Lower leg skin (tissue), 3 donors: ENCODE data around the gene PMFBP1.

Experiments used
- POLR2A ChIP-seq, 2 donors: fragments of 450-650 bp; IDR thresholded peaks; one replicate each; pipeline ENCODE4 v1.6.1; 2016 to 2017; ENCODE audit warnings: antibody characterized with exemption in 2 of 2, mild to moderate bottlenecking in 1 of 2, moderate library complexity in 1 of 2
- TF ChIP-seq, protein P1 (sequence below), 3 donors: fragments of 450-650 bp; IDR thresholded peaks; one replicate each; pipeline ENCODE4 v1.5.1; 2016; ENCODE audit warnings: antibody characterized with exemption in 3 of 3, mild to moderate bottlenecking in 3 of 3, moderate library complexity in 2 of 3

- TF ChIP-seq, protein P1, sequence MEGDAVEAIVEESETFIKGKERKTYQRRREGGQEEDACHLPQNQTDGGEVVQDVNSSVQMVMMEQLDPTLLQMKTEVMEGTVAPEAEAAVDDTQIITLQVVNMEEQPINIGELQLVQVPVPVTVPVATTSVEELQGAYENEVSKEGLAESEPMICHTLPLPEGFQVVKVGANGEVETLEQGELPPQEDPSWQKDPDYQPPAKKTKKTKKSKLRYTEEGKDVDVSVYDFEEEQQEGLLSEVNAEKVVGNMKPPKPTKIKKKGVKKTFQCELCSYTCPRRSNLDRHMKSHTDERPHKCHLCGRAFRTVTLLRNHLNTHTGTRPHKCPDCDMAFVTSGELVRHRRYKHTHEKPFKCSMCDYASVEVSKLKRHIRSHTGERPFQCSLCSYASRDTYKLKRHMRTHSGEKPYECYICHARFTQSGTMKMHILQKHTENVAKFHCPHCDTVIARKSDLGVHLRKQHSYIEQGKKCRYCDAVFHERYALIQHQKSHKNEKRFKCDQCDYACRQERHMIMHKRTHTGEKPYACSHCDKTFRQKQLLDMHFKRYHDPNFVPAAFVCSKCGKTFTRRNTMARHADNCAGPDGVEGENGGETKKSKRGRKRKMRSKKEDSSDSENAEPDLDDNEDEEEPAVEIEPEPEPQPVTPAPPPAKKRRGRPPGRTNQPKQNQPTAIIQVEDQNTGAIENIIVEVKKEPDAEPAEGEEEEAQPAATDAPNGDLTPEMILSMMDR (IDR thresholded peaks at IDR 0.05) = no peak
- no peak for TF ChIP-seq POLR2A (IDR thresholded peaks at IDR 0.05)
These were observed 51.9 kb downstream of the PMFBP1 start for GRCh38 chr16:72120026-72120425.
